HG02970 (cell line): ENCODE results near the gene PLVAP.
A peak's percentile ranks its signal among the peaks of the same experiment; 100 is the strongest.

ENCODE experiments used
- ATAC-seq: cut with Tn5 transposase; IDR thresholded peaks from one replicate; pipeline ENCODE4 v1.9.1; 2021; ENCODE audit warnings: mild to moderate bottlenecking, moderate library complexity, moderate number of reproducible peaks; ENCODE audit not compliant: unreplicated experiment, low FRiP score

Gene PLVAP

GRCh38 chr19:17376935-17377600 is at the start of gene PLVAP:
Gene PLVAP (minus strand): TSS chr19:17377342. CDS start chr19:17377288, 54 bp downstream.
- ATAC-seq, result no peak

- ATAC-seq, result no peak
These were observed 47.7 kb upstream of the PLVAP start for GRCh38 chr19:17424743-17425365.

GRCh38 chr19:17423429-17424208 is 46.5 kb upstream of the PLVAP start:
- ATAC-seq, result no peak

GRCh38 chr19:17421942-17422341 is 44.8 kb upstream of the PLVAP start:
- no peak for ATAC-seq

- ATAC-seq, result no peak
These were observed 43.4 kb upstream of the PLVAP start for GRCh38 chr19:17420475-17420924.

GRCh38 chr19:17419621-17420474 is 42.7 kb upstream of the PLVAP start, which contains the start of gene MVB12A:
Gene MVB12A (plus strand): TSS chr19:17420047. CDS start chr19:17420136, 89 bp downstream.
- ATAC-seq, result peak; percentile 94

- no peak for ATAC-seq
These were observed 42.0 kb upstream of the PLVAP start for GRCh38 chr19:17419154-17419620.

- no peak for ATAC-seq
These were observed 41.6 kb upstream of the PLVAP start for GRCh38 chr19:17418710-17419109.

- ATAC-seq, result no peak
These were observed 38.0 kb upstream of the PLVAP start for GRCh38 chr19:17415121-17415520.

GRCh38 chr19:17414097-17414496 is 37.0 kb upstream of the PLVAP start:
- no peak for ATAC-seq

- no peak for ATAC-seq
These were observed 34.7 kb upstream of the PLVAP start for GRCh38 chr19:17411801-17412200.

GRCh38 chr19:17409990-17410389 is 32.8 kb upstream of the PLVAP start:
- no peak for ATAC-seq

- ATAC-seq, result no peak
These were observed 29.7 kb upstream of the PLVAP start for GRCh38 chr19:17406887-17407196.

- peak; percentile 13 for ATAC-seq
These were observed 29.1 kb upstream of the PLVAP start for GRCh38 chr19:17406046-17406886.

GRCh38 chr19:17405250-17406045 is 28.3 kb upstream of the PLVAP start, which contains the start of gene BST2:
Gene BST2 (minus strand): TSS chr19:17405630. CDS start chr19:17405575, 55 bp downstream.
- peak; percentile 67 for ATAC-seq

- ATAC-seq, result no peak
These were observed 27.6 kb upstream of the PLVAP start for GRCh38 chr19:17404621-17405249.

GRCh38 chr19:17404015-17404414 is 26.9 kb upstream of the PLVAP start:
- ATAC-seq, result no peak
